ENCODE data around the gene PTCD3. TPM values are rescaled to one million over a fixed set of nuclear protein-coding genes. Genes with fewer than 3 reads are reported as not detected.

Gene PTCD3
- total and polyA plus RNA-seq, 2 donors (not counting 1 experiment from before 2014, with no cell fraction given) = 58.6 to 66.9 TPM

DNA sequence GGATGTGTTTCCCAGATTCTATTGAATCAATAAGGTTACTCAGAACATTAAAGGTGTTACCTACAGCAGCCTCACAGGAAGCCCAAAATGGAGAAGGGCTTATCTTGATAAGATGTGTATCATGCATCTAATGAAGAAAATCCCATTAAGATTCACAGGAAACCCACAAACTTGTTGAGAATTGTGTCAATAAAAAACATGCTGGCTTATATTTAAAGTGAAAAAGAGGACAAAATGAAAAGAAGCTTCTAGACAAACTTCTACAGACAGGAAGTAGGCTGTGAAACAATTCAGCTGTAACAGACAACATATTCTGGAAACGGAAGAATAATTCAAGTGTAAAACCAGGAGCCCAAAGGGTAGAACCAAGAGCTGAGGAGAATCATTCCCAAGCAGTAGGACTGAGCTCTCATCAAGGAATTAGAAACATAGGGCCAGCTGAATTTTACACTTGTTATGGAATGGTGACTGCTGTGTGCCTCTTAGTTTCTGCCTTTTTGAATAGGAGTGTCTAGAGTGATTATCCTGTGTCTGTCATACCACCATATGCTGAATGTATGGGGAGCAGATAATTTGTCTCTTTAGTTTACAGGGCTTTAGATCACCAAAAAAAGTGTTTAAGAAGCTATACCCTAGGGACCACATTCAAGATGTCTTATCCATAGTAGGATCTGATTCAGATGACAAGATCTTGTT lies 79.6 kb downstream of the PTCD3 start:
- TF ChIP-seq EZH2 (IDR thresholded peaks at IDR 0.05; ENCODE audit: low read length, missing control alignments) = no peak
- TF ChIP-seq, protein P1, sequence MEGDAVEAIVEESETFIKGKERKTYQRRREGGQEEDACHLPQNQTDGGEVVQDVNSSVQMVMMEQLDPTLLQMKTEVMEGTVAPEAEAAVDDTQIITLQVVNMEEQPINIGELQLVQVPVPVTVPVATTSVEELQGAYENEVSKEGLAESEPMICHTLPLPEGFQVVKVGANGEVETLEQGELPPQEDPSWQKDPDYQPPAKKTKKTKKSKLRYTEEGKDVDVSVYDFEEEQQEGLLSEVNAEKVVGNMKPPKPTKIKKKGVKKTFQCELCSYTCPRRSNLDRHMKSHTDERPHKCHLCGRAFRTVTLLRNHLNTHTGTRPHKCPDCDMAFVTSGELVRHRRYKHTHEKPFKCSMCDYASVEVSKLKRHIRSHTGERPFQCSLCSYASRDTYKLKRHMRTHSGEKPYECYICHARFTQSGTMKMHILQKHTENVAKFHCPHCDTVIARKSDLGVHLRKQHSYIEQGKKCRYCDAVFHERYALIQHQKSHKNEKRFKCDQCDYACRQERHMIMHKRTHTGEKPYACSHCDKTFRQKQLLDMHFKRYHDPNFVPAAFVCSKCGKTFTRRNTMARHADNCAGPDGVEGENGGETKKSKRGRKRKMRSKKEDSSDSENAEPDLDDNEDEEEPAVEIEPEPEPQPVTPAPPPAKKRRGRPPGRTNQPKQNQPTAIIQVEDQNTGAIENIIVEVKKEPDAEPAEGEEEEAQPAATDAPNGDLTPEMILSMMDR (conservative IDR thresholded peaks at IDR 0.05 in 1 of 2, IDR thresholded peaks at IDR 0.05 in 1 of 2; ENCODE audit: low read depth in 1 of 2, low read length in 2 of 2) = no peak

DNA sequence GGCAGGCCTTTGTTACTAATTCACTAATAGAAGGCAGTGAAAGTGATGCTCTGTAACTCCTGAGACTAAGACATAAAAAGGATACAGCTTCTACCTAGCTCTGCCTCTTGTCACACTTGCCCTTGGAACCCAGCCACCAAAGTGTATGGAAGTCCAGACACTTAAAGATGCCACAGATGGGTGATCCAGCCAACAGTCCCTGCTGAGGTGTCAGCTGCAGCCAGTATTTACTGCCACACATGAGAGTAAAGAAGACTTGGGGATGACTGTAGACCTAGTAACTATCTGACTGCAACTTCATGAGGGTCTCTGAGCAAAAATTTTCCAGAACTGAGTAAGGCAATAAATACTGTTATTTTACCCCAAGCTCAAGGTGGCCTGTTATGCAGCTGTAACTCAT lies 80.4 kb downstream of the PTCD3 start:
- Histone ChIP-seq H3K27me3 (ENCODE audit: control insufficient read depth, insufficient read depth, low read length) (no peaks in the 10 kb centered on the region), H3K79me2 (ENCODE audit: control insufficient read depth, insufficient read depth, low read length) (peaks cover 91% of the 10 kb centered on the region), H3K27ac (ENCODE audit: insufficient read depth, low read length) (no peak overlapping the region), H3K36me3 (ENCODE audit: control insufficient read depth, insufficient read depth, low read length) (no peaks in the 10 kb centered on the region), H4K20me1 (ENCODE audit: control insufficient read depth, extremely low read depth, insufficient read depth, low read length) (no peaks in the 10 kb centered on the region), H3K9me3 (ENCODE audit: control insufficient read depth, insufficient read depth, low read depth, low read length) (no peaks in the 10 kb centered on the region), H2AFZ (ENCODE audit: low read length) (no peak overlapping the region), H3K4me1 (ENCODE audit: control insufficient read depth, extremely low read depth, insufficient read depth, low read length) (no peaks in the 10 kb centered on the region), H3K9ac (ENCODE audit: insufficient read depth, low read length) (no peak overlapping the region), H3K4me3 (replicated peaks in 1 of 4; ENCODE audit: control extremely low read depth in 1 of 4, insufficient read depth in 1 of 4, low read depth in 3 of 4, low read length in 4 of 4) (no peak overlapping the region), H3K4me2 (ENCODE audit: extremely low read depth, insufficient read depth, low read length) (no peak overlapping the region)
- DNase-seq (ENCODE audit: low read depth in 2 of 2) = no peak
- TF ChIP-seq, protein P1 (conservative IDR thresholded peaks at IDR 0.05 in 1 of 2, IDR thresholded peaks at IDR 0.05 in 1 of 2; ENCODE audit: low read depth in 1 of 2, low read length in 2 of 2) = no peak
- TF ChIP-seq EZH2 (IDR thresholded peaks at IDR 0.05; ENCODE audit: low read length, missing control alignments) = no peak

More for the DNA sequence above, 79.6 kb downstream of the PTCD3 start:
- Histone ChIP-seq H3K79me2 (ENCODE audit: control insufficient read depth, insufficient read depth, low read length) (peaks cover 89% of the 10 kb centered on the region), H2AFZ (ENCODE audit: low read length) (no peak overlapping the region), H3K9ac (ENCODE audit: insufficient read depth, low read length) (no peak overlapping the region), H3K27ac (ENCODE audit: insufficient read depth, low read length) (no peak overlapping the region), H3K27me3 (ENCODE audit: control insufficient read depth, insufficient read depth, low read length) (no peaks in the 10 kb centered on the region), H4K20me1 (ENCODE audit: control insufficient read depth, extremely low read depth, insufficient read depth, low read length) (no peaks in the 10 kb centered on the region), H3K4me2 (ENCODE audit: extremely low read depth, insufficient read depth, low read length) (no peak overlapping the region), H3K9me3 (ENCODE audit: control insufficient read depth, insufficient read depth, low read depth, low read length) (no peaks in the 10 kb centered on the region), H3K36me3 (ENCODE audit: control insufficient read depth, insufficient read depth, low read length) (no peaks in the 10 kb centered on the region), H3K4me3 (replicated peaks in 1 of 4; ENCODE audit: control extremely low read depth in 1 of 4, insufficient read depth in 1 of 4, low read depth in 3 of 4, low read length in 4 of 4) (no peak overlapping the region), H3K4me1 (ENCODE audit: control insufficient read depth, extremely low read depth, insufficient read depth, low read length) (no peaks in the 10 kb centered on the region)
- DNase-seq (ENCODE audit: low read depth in 2 of 2) = no peak

DNA sequence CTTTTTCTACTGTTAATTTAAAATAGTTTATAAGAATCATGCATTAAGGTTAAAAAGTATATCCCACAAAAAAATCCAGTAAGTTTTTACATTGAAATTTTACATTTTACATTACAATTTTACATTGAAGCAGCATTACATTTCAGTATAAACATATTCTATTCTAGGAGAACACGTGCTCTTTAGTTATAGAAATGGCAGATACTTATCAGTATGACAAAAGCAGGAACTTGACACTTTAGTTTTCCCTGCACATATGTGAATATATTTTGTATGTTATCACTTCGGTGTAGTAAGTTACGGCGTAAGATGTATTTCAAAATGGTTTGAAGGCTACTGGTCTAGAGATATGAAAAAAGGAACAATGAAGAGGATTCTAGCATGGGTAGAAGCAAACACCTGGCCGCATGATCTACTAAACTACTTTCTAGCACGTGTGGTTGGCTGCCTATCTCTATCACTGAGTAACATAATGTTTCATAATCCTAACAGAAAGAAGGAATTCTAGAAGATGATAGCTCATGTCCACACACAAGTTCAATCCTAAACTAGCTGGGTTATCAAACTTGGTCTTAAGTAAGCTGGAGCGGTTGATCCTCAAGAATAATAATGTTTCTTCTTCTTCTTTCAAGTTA lies 83.9 kb downstream of the PTCD3 start:
- H3K9me3 ChIP-seq (ENCODE audit: control insufficient read depth, insufficient read depth, low read depth, low read length) = no peaks in the 10 kb centered on the region
- TF ChIP-seq, protein P1 (conservative IDR thresholded peaks at IDR 0.05 in 1 of 2, IDR thresholded peaks at IDR 0.05 in 1 of 2; ENCODE audit: low read depth in 1 of 2, low read length in 2 of 2) = no peak
- no peak for TF ChIP-seq EZH2 (IDR thresholded peaks at IDR 0.05; ENCODE audit: low read length, missing control alignments)
- no peak for DNase-seq (ENCODE audit: low read depth in 2 of 2)
- H3K27me3 ChIP-seq (ENCODE audit: control insufficient read depth, insufficient read depth, low read length) = no peaks in the 10 kb centered on the region
- H3K36me3 ChIP-seq (ENCODE audit: control insufficient read depth, insufficient read depth, low read length) = no peaks in the 10 kb centered on the region
- H2AFZ ChIP-seq (ENCODE audit: low read length) = no peak overlapping the region
- H4K20me1 ChIP-seq (ENCODE audit: control insufficient read depth, extremely low read depth, insufficient read depth, low read length) = no peaks in the 10 kb centered on the region
- no peak overlapping the region for H3K27ac ChIP-seq (ENCODE audit: insufficient read depth, low read length)
- peaks cover 92% of the 10 kb centered on the region for H3K79me2 ChIP-seq (ENCODE audit: control insufficient read depth, insufficient read depth, low read length)
- no peak overlapping the region for H3K4me3 ChIP-seq (replicated peaks in 1 of 4; ENCODE audit: control extremely low read depth in 1 of 4, insufficient read depth in 1 of 4, low read depth in 3 of 4, low read length in 4 of 4)
- no peak overlapping the region for H3K9ac ChIP-seq (ENCODE audit: insufficient read depth, low read length)
- H3K4me2 ChIP-seq (ENCODE audit: extremely low read depth, insufficient read depth, low read length) = no peak overlapping the region
- peaks cover 6% of the 10 kb centered on the region for H3K4me1 ChIP-seq (ENCODE audit: control insufficient read depth, extremely low read depth, insufficient read depth, low read length)

Other genes starting within 250 kb of the PTCD3 start
- gene ST3GAL5, start 217.2 kb upstream of the PTCD3 start, total RNA-seq = 10.3 and 10.9 TPM in 2 replicates
- gene ST3GAL5, start 217.2 kb upstream of the PTCD3 start, polyA plus RNA-seq = 6.2 and 13.8 TPM in 2 replicates
- 9.2 and 9.4 TPM in 2 replicates for gene POLR1A, start 349 bp upstream of the PTCD3 start, total RNA-seq
- gene POLR1A, start 349 bp upstream of the PTCD3 start, polyA plus RNA-seq = 9.9 and 11.9 TPM in 2 replicates
- 37.5 and 47.1 TPM in 2 replicates for gene IMMT, start 89.2 kb downstream of the PTCD3 start, total RNA-seq
- 52.7 and 60.5 TPM in 2 replicates for gene IMMT, start 89.2 kb downstream of the PTCD3 start, polyA plus RNA-seq
- 19.5 and 23.6 TPM in 2 replicates for gene MRPL35, start 93.2 kb downstream of the PTCD3 start, total RNA-seq
- 51.9 and 55.2 TPM in 2 replicates for gene MRPL35, start 93.2 kb downstream of the PTCD3 start, polyA plus RNA-seq
- gene REEP1, start 231.4 kb downstream of the PTCD3 start, total RNA-seq = not detected in 2 replicates
- gene REEP1, start 231.4 kb downstream of the PTCD3 start, polyA plus RNA-seq = 0.02 and 0.14 TPM in 2 replicates